ENCODE results near the gene PNKD.

The PNKD gene

GRCh38 chr2:218260166-218260565 lies 10.2 kb upstream of the PNKD start:
- no CpG with 5 or more reads among the region's 5 CpGs for WGBS (ENCODE audit: extremely low coverage, insufficient coverage, insufficient read length)
- Histone ChIP-seq H2BK5ac (ENCODE audit: low read depth, low read length, poor library complexity) (no peak overlapping the region), H4K8ac (ENCODE audit: low read depth, low read length) (no peak overlapping the region), H3K27ac (ENCODE audit: low read depth, low read length) (peak overlapping the region; percentile 79), H2AFZ (ENCODE audit: insufficient read depth, low read length, poor library complexity) (no peak overlapping the region), H3K14ac (ENCODE audit: low read length) (no peak overlapping the region), H3K9ac (ENCODE audit: low read length) (no peak overlapping the region), H2BK120ac (ENCODE audit: insufficient read depth, low read length, poor library complexity) (peak overlapping the region; percentile 3), H2AK5ac (ENCODE audit: low read length) (peak overlapping the region; percentile 15), H4K91ac (ENCODE audit: low read depth, low read length) (peak overlapping the region; percentile 55), H3K4me2 (ENCODE audit: low read length) (no peak overlapping the region), H3K79me2 (ENCODE audit: control insufficient read depth, insufficient read depth, low read length, poor library complexity) (no peaks in the 10 kb centered on the region), H3K9me3 (ENCODE audit: insufficient read depth, low read depth, low read length) (no peaks in the 10 kb centered on the region), H2BK12ac (ENCODE audit: low read length) (peak overlapping the region; percentile 19), H3K4ac (ENCODE audit: low read depth, low read length) (no peak overlapping the region), H3K4me3 (ENCODE audit: low read depth, low read length) (no peak overlapping the region), H4K12ac (ENCODE audit: low read depth, low read length) (no peak overlapping the region), H3K18ac (ENCODE audit: low read length) (no peak overlapping the region), H3K27me3 (ENCODE audit: insufficient read depth, low read length) (no peaks in the 10 kb centered on the region), H3K36me3 (ENCODE audit: control insufficient read depth in 1 of 2, insufficient read depth in 2 of 2, low read length in 2 of 2) (peaks cover 31 to 35% of the 10 kb centered on the region in 2 experiments), H3K23ac (ENCODE audit: low read length) (no peak overlapping the region), H3K79me1 (ENCODE audit: low read length) (peaks cover 11% of the 10 kb centered on the region), H3K4me1 (ENCODE audit: control insufficient read depth in 1 of 2, insufficient read depth in 2 of 2, low read length in 2 of 2) (peaks cover 24 to 37% of the 10 kb centered on the region in 2 experiments)
- no peak for DNase-seq

DNA sequence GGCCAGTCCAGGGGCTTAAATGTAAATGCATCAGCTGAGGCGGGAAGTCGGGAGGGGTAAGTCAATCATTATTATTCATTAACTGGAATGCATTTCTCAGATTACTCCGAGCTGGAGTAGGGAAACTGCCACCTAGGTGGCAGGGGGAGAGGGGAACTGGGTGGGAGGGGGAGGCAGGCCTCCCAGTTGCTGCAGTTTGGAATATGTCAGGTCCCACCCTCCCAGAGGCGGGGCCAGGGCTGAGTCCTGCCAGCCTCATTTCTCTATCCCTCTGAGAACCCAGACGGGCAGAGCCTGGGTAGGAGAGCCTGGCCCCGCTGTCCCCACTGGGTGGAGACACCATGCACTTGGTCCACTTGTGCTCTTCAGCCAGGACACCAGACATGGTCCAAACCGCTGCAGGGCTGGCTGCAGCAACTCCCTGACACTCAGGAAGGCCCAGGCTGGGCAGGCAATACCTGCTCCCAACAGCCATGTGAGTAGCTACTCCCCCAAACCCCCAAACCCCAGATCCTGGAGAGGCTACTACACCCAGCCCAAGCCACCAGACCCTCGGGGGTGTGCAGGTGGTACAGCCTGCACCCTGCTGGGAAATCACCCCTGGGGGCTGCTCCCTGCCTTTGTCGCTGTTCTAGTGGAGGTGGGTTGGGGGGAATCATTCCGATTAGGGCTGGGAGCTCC lies 9.4 kb upstream of the PNKD start, which contains the start of gene GPBAR1:
TSS of gene GPBAR1 (plus strand) at position 274 of the 681 bp plus-strand sequence. CDS start 1,710 bp downstream, outside the sequence.
- Histone ChIP-seq H4K12ac (ENCODE audit: low read depth, low read length) (no peak within 1 kb of the TSS), H2BK12ac (ENCODE audit: low read length) (peak within 1 kb of the TSS; percentile 32), H2AK5ac (ENCODE audit: low read length) (peak within 1 kb of the TSS; percentile 55), H3K4me2 (ENCODE audit: low read length) (peak within 1 kb of the TSS; percentile 38), H3K27me3 (ENCODE audit: insufficient read depth, low read length) (no peaks in the 10 kb centered on the region), H3K27ac (ENCODE audit: low read depth, low read length) (peak within 1 kb of the TSS; percentile 79), H3K14ac (ENCODE audit: low read length) (peak within 1 kb of the TSS; percentile 3), H3K4me3 (ENCODE audit: low read depth, low read length) (no peak within 1 kb of the TSS), H2AFZ (ENCODE audit: insufficient read depth, low read length, poor library complexity) (peak within 1 kb of the TSS; percentile 13), H3K36me3 (ENCODE audit: control insufficient read depth in 1 of 2, insufficient read depth in 2 of 2, low read length in 2 of 2) (peaks cover 37 to 38% of the 10 kb centered on the region in 2 experiments), H2BK120ac (ENCODE audit: insufficient read depth, low read length, poor library complexity) (peak within 1 kb of the TSS; percentile 3), H4K8ac (ENCODE audit: low read depth, low read length) (peak within 1 kb of the TSS; percentile 13), H4K91ac (ENCODE audit: low read depth, low read length) (peak within 1 kb of the TSS; percentile 55), H3K23ac (ENCODE audit: low read length) (no peak within 1 kb of the TSS), H3K4ac (ENCODE audit: low read depth, low read length) (no peak within 1 kb of the TSS), H3K4me1 (ENCODE audit: control insufficient read depth in 1 of 2, insufficient read depth in 2 of 2, low read length in 2 of 2) (peaks cover 24 to 37% of the 10 kb centered on the region in 2 experiments), H3K9ac (ENCODE audit: low read length) (no peak within 1 kb of the TSS), H3K9me3 (ENCODE audit: insufficient read depth, low read depth, low read length) (no peaks in the 10 kb centered on the region), H3K18ac (ENCODE audit: low read length) (peak within 1 kb of the TSS; percentile 38), H3K79me1 (ENCODE audit: low read length) (peaks cover 11% of the 10 kb centered on the region), H2BK5ac (ENCODE audit: low read depth, low read length, poor library complexity) (peak within 1 kb of the TSS; percentile 41), H3K79me2 (ENCODE audit: control insufficient read depth, insufficient read depth, low read length, poor library complexity) (no peaks in the 10 kb centered on the region)
- no peak for DNase-seq
- WGBS (ENCODE audit: extremely low coverage, insufficient coverage, insufficient read length) = no CpG with 5 or more reads among the region's 10 CpGs

GRCh38 chr2:218261423-218262236 lies 8.7 kb upstream of the PNKD start:
- H2BK5ac ChIP-seq (ENCODE audit: low read depth, low read length, poor library complexity) = no peak overlapping the region
- no CpG with 5 or more reads among the region's 8 CpGs for WGBS (ENCODE audit: extremely low coverage, insufficient coverage, insufficient read length)
- H3K79me1 ChIP-seq (ENCODE audit: low read length) = peaks cover 11% of the 10 kb centered on the region
- no peak overlapping the region for H2AFZ ChIP-seq (ENCODE audit: insufficient read depth, low read length, poor library complexity)
- H3K9me3 ChIP-seq (ENCODE audit: insufficient read depth, low read depth, low read length) = no peaks in the 10 kb centered on the region
- no peak overlapping the region for H2BK120ac ChIP-seq (ENCODE audit: insufficient read depth, low read length, poor library complexity)
- peak overlapping the region; percentile 32 for H2BK12ac ChIP-seq (ENCODE audit: low read length)
- no peak overlapping the region for H3K4ac ChIP-seq (ENCODE audit: low read depth, low read length)
- no peak overlapping the region for H4K12ac ChIP-seq (ENCODE audit: low read depth, low read length)
- H4K8ac ChIP-seq (ENCODE audit: low read depth, low read length) = peak overlapping the region; percentile 13
- H2AK5ac ChIP-seq (ENCODE audit: low read length) = no peak overlapping the region
- no peak overlapping the region for H3K4me2 ChIP-seq (ENCODE audit: low read length)
- H3K4me1 ChIP-seq (ENCODE audit: control insufficient read depth in 1 of 2, insufficient read depth in 2 of 2, low read length in 2 of 2) = peaks cover 24 to 37% of the 10 kb centered on the region in 2 experiments
- no peak overlapping the region for H4K91ac ChIP-seq (ENCODE audit: low read depth, low read length)
- no peak overlapping the region for H3K9ac ChIP-seq (ENCODE audit: low read length)
- H3K23ac ChIP-seq (ENCODE audit: low read length) = no peak overlapping the region
- DNase-seq = no peak
- H3K79me2 ChIP-seq (ENCODE audit: control insufficient read depth, insufficient read depth, low read length, poor library complexity) = no peaks in the 10 kb centered on the region
- no peak overlapping the region for H3K4me3 ChIP-seq (ENCODE audit: low read depth, low read length)
- no peaks in the 10 kb centered on the region for H3K27me3 ChIP-seq (ENCODE audit: insufficient read depth, low read length)
- no peak overlapping the region for H3K18ac ChIP-seq (ENCODE audit: low read length)
- H3K27ac ChIP-seq (ENCODE audit: low read depth, low read length) = no peak overlapping the region
- no peak overlapping the region for H3K14ac ChIP-seq (ENCODE audit: low read length)
- H3K36me3 ChIP-seq (ENCODE audit: control insufficient read depth in 1 of 2, insufficient read depth in 2 of 2, low read length in 2 of 2) = peaks cover 39 to 42% of the 10 kb centered on the region in 2 experiments

GRCh38 chr2:218262237-218262600 lies 8.1 kb upstream of the PNKD start:
- Histone ChIP-seq H3K14ac (ENCODE audit: low read length) (no peak overlapping the region), H3K36me3 (ENCODE audit: control insufficient read depth in 1 of 2, insufficient read depth in 2 of 2, low read length in 2 of 2) (peaks cover 41 to 44% of the 10 kb centered on the region in 2 experiments), H3K9ac (ENCODE audit: low read length) (no peak overlapping the region), H3K79me1 (ENCODE audit: low read length) (peaks cover 11% of the 10 kb centered on the region), H2BK12ac (ENCODE audit: low read length) (no peak overlapping the region), H4K8ac (ENCODE audit: low read depth, low read length) (no peak overlapping the region), H3K9me3 (ENCODE audit: insufficient read depth, low read depth, low read length) (no peaks in the 10 kb centered on the region), H3K27ac (ENCODE audit: low read depth, low read length) (no peak overlapping the region), H3K27me3 (ENCODE audit: insufficient read depth, low read length) (no peaks in the 10 kb centered on the region), H3K4me2 (ENCODE audit: low read length) (no peak overlapping the region), H3K4me1 (ENCODE audit: control insufficient read depth in 1 of 2, insufficient read depth in 2 of 2, low read length in 2 of 2) (peaks cover 24 to 37% of the 10 kb centered on the region in 2 experiments), H2BK5ac (ENCODE audit: low read depth, low read length, poor library complexity) (no peak overlapping the region), H3K4me3 (ENCODE audit: low read depth, low read length) (no peak overlapping the region), H4K12ac (ENCODE audit: low read depth, low read length) (no peak overlapping the region), H2AK5ac (ENCODE audit: low read length) (no peak overlapping the region), H3K4ac (ENCODE audit: low read depth, low read length) (no peak overlapping the region), H3K18ac (ENCODE audit: low read length) (no peak overlapping the region), H2BK120ac (ENCODE audit: insufficient read depth, low read length, poor library complexity) (no peak overlapping the region), H2AFZ (ENCODE audit: insufficient read depth, low read length, poor library complexity) (no peak overlapping the region), H4K91ac (ENCODE audit: low read depth, low read length) (no peak overlapping the region), H3K23ac (ENCODE audit: low read length) (no peak overlapping the region), H3K79me2 (ENCODE audit: control insufficient read depth, insufficient read depth, low read length, poor library complexity) (no peaks in the 10 kb centered on the region)
- no peak for DNase-seq
- no CpG with 5 or more reads among the region's 6 CpGs for WGBS (ENCODE audit: extremely low coverage, insufficient coverage, insufficient read length)
